Activated CD8-positive, alpha-beta T cell treated with anti-CD3 and anti-CD28 coated beads for 36 hours (primary cell): Measurements from ENCODE around the gene WDR82. TPM values are rescaled to one million over a fixed set of nuclear protein-coding genes. Genes with fewer than 3 reads are reported as not detected.

Experiments used
- ATAC-seq: fragments of 200-7000 bp; cut with Tn5 transposase; one replicate; pipeline ENCODE4 v1.10.0; 2021; ENCODE audit warnings: mild to moderate bottlenecking, moderate library complexity
- CTCF ChIA-PET: fragments of 350-600 bp; sonication (Branson Sonifier 250); formaldehyde crosslinking; loops from one replicate; lab custom pipeline; 2021; ENCODE audit warnings: antibody characterized with exemption; lab: Charles Lee
- POLR2A ChIA-PET: fragments of 350-600 bp; sonication (Branson Sonifier 250); formaldehyde crosslinking; loops from one replicate; lab custom pipeline; 2021; ENCODE audit warnings: antibody characterized with exemption; lab: Charles Lee
- DNase-seq: peaks from one replicate; pipeline ENCODE4 v3.0.0-alpha.2; 2020
- H3K27ac Mint-ChIP-seq: one replicate; pipeline ENCODE4 v1.8.0; 2021; ENCODE audit warnings: mild to moderate bottlenecking, mixed read lengths
- H3K27me3 Mint-ChIP-seq: one replicate; pipeline ENCODE4 v1.8.0; 2021; ENCODE audit warnings: mixed read lengths
- H3K36me3 Mint-ChIP-seq: one replicate; pipeline ENCODE4 v1.8.0; 2021; ENCODE audit warnings: low read depth, mixed read lengths
- H3K4me1 Mint-ChIP-seq: one replicate; pipeline ENCODE4 v1.8.0; 2021; ENCODE audit warnings: low read depth, mixed read lengths
- H3K4me3 Mint-ChIP-seq: one replicate; pipeline ENCODE4 v1.8.0; 2021; ENCODE audit warnings: mild to moderate bottlenecking, moderate library complexity, mixed read lengths
- H3K9me3 Mint-ChIP-seq: one replicate; pipeline ENCODE4 v1.8.0; 2021; ENCODE audit warnings: mixed read lengths
- intact Hi-C: fragments of 100-400 bp; cut with micrococcal nuclease; formaldehyde crosslinking; loops from one replicate; pipeline ENCODE4 v1.10.0; 2022
- total RNA-seq, 2 experiments: library from RNA; stranded (reverse); gene quantifications; one replicate each; pipeline ENCODE4 v1.2.3, GENCODE V29; 2021
- TF ChIP-seq, protein P1 (sequence below): fragments of 200-600 bp; IDR thresholded peaks from one replicate; pipeline ENCODE4 v1.8.0; 2022; ENCODE audit warnings: antibody characterized with exemption, mild to moderate bottlenecking

The WDR82 gene
- total RNA-seq, 2 experiments from 2014 or later: 103 to 105 TPM

DNA sequence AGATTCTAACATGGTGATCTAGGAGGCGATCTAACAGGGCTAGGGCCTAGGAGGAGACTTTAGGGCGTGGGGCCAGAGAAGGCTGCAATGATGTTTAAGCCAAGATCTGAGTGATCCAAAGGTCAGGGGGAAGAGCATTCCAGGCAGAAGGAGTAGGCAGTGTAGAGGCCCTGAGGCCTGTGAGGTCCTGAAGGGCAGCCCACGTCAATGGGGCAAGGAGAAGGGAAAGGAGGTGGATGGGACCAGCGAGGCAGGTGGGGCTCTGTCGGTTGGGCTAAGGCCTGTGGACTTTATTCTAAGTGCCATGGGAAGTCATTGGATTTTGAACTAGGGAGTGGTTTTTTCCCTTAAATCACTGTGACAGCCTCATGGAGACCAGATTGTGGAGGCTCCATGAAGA, 27.5 kb upstream of the WDR82 start:
- POLR2A ChIA-PET: no interaction called here
- Mint-ChIP-seq H3K27ac (no peak overlapping the region), H3K27me3 (no peaks in the 10 kb centered on the region), H3K4me1 (peaks cover 32% of the 10 kb centered on the region), H3K4me3 (no peak overlapping the region), H3K36me3 (peaks cover 3% of the 10 kb centered on the region), H3K9me3 (no peaks in the 10 kb centered on the region)
- intact Hi-C loops: no loop called here
- TF ChIP-seq, protein P1, sequence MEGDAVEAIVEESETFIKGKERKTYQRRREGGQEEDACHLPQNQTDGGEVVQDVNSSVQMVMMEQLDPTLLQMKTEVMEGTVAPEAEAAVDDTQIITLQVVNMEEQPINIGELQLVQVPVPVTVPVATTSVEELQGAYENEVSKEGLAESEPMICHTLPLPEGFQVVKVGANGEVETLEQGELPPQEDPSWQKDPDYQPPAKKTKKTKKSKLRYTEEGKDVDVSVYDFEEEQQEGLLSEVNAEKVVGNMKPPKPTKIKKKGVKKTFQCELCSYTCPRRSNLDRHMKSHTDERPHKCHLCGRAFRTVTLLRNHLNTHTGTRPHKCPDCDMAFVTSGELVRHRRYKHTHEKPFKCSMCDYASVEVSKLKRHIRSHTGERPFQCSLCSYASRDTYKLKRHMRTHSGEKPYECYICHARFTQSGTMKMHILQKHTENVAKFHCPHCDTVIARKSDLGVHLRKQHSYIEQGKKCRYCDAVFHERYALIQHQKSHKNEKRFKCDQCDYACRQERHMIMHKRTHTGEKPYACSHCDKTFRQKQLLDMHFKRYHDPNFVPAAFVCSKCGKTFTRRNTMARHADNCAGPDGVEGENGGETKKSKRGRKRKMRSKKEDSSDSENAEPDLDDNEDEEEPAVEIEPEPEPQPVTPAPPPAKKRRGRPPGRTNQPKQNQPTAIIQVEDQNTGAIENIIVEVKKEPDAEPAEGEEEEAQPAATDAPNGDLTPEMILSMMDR: no peak
- ATAC-seq (no peak), DNase-seq (no peak)
- CTCF ChIA-PET: interaction anchor here (2.0 kb wide), 1 partner anchor 33 kb away, joined by 8 read pairs; no protein-coding TSS in a partner anchor

- Mint-ChIP-seq H3K4me3 (no peak overlapping the region), H3K9me3 (no peaks in the 10 kb centered on the region), H3K36me3 (no peaks in the 10 kb centered on the region), H3K4me1 (peaks cover 30% of the 10 kb centered on the region), H3K27ac (no peak overlapping the region), H3K27me3 (no peaks in the 10 kb centered on the region)
- ChIA-PET POLR2A (no interaction called here), CTCF (interaction anchor here (2.0 kb wide), 1 partner anchor 35 kb away, joined by 8 read pairs; no protein-coding TSS in a partner anchor)
- intact Hi-C loops: no loop called here
- no peak for DNase-seq
- no peak for ATAC-seq
- TF ChIP-seq, protein P1: no peak
Measured at GRCh38 chr3:52303811-52304210, 25.4 kb upstream of the WDR82 start.

GRCh38 chr3:52302426-52303145, 24.1 kb upstream of the WDR82 start:
- Mint-ChIP-seq H3K4me1 (peaks cover 18% of the 10 kb centered on the region), H3K4me3 (no peak overlapping the region), H3K27me3 (no peaks in the 10 kb centered on the region), H3K9me3 (no peaks in the 10 kb centered on the region), H3K36me3 (no peaks in the 10 kb centered on the region), H3K27ac (no peak overlapping the region)
- ChIA-PET POLR2A (no interaction called here), CTCF (interaction anchor here (2.9 kb wide), 1 partner anchor 12 kb away, joined by 14 read pairs; no protein-coding TSS in a partner anchor)
- TF ChIP-seq, protein P1: no peak
- ATAC-seq (no peak), DNase-seq (no peak)
- intact Hi-C loops: no loop called here

DNA sequence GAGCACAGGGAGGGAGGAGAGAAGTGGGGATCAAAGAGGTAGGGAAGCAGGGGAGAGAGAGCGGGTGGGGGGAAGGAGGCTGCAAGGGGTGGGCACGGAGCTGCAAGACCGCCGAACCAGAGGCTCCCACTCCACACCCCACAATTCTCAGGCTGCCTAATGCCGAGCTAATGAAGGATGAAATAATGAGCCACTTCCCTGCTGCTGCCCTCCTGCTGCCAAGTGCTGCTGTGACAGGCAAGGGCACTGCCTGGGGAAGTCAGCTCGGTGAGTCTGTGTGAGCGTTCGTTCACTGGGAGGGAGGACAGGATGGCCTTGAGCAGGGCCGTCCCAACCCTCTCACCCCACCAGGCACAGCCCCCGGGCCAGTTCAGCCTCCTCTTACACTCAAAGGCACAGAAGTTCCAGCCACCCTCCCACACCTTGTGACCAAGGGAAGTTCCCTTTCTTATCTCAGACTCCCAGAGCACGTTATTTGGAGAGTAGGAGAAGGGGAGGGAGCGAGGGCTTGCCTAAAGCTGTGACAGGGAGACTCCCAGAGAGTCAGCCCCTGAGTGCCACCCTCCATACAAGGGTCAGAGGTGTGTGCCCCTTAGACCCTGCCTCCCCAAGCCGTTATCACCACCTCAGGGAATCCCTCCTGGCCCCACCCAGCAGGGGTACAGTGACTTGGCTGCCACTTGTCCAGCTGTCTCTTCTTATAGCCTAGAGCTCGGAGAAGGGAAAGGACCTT, 21.6 kb upstream of the WDR82 start:
- H3K27me3 Mint-ChIP-seq: no peaks in the 10 kb centered on the region
- ATAC-seq (peak; percentile 58), DNase-seq (no peak)
- CTCF ChIA-PET: interaction anchor here (1.1 to 18.7 kb wide), 3 partner anchors 9 to 68 kb away, joined by 3 to 264 read pairs (median 14); no protein-coding TSS in a partner anchor
- no peaks in the 10 kb centered on the region for H3K36me3 Mint-ChIP-seq
- intact Hi-C loops: no loop called here
- no peak overlapping the region for H3K27ac Mint-ChIP-seq
- POLR2A ChIA-PET: no interaction called here
- no peak overlapping the region for H3K4me3 Mint-ChIP-seq
- peaks cover 11% of the 10 kb centered on the region for H3K4me1 Mint-ChIP-seq
- H3K9me3 Mint-ChIP-seq: no peaks in the 10 kb centered on the region
- TF ChIP-seq, protein P1: no peak
